Colonic mucosa (tissue), 4 donors: ENCODE data around the gene PDIA6. TPM values are rescaled to one million over a fixed set of nuclear protein-coding genes. Genes with fewer than 3 reads are reported as not detected.

Experiments
- DNase-seq: peaks from one replicate; pipeline ENCODE4 v3.0.0-alpha.2; 2020
- H3K27ac ChIP-seq: fragments of 200-600 bp; one replicate; pipeline ENCODE4 v1.8.0; 2021
- H3K27me3 ChIP-seq: fragments of 200-600 bp; one replicate; pipeline ENCODE4 v1.8.0; 2021
- H3K36me3 ChIP-seq: fragments of 200-600 bp; one replicate; pipeline ENCODE4 v1.8.0; 2021
- H3K4me1 ChIP-seq: fragments of 200-600 bp; one replicate; pipeline ENCODE4 v1.8.0; 2021; ENCODE audit warnings: mild to moderate bottlenecking
- H3K4me3 ChIP-seq: fragments of 200-600 bp; one replicate; pipeline ENCODE4 v1.8.0; 2021
- H3K9ac ChIP-seq, 2 donors: one replicate each; pipeline ENCODE4 v1.7.0; 2013; ENCODE audit warnings: control low read depth in 2 of 2, low read depth in 2 of 2, low read length in 2 of 2
- H3K9me3 ChIP-seq: fragments of 200-600 bp; one replicate; pipeline ENCODE4 v1.8.0; 2021
- intact Hi-C: fragments of 100-400 bp; cut with DNase I; formaldehyde crosslinking; loops from one replicate; pipeline ENCODE4 v1.14.1; 2022
- total RNA-seq, 2 donors: library from RNA; stranded (reverse); fragmentation: NEBNext Ultra II Directional in 1 of 2; extraction: Animal tissue kit (Norgen Biotek cat#: 25700) in 1 of 2; gene quantifications; one replicate each; pipeline ENCODE4 v1.2.1, GENCODE V29; 2021
- TF ChIP-seq, protein P1 (sequence below): fragments of 200-600 bp; IDR thresholded peaks from one replicate; pipeline ENCODE4 v1.8.0; 2022; ENCODE audit warnings: antibody characterized with exemption, mild to moderate bottlenecking
- donor health status: healthy.
- donor health status: DM: no; HTN: no; CAD: no.
- donor health status: DM: no; HTN: no; CAD: no.

The PDIA6 gene
- total RNA-seq, 2 donors from 2014 or later, result 180 to 347 TPM

DNA sequence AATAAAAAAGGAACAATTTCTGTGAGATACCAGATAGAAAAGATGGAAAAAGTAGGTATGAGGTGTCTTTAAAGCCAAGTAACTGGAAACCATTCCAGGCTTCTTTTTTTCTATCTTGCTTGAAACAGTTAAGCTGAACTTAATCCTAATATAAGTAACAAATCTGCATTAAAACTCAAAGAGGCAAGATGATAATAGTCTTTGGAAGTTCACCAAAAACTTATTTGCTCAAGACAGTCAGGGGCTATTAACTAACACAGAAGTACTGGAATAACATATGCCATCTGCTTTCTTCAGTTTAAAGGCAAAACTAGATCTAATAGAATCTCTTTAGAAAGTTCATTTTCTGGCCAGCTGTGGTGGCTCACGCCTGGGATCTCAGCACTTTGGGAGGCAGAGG is 18.8 kb downstream of the PDIA6 start:
- Histone ChIP-seq H3K36me3 (peaks cover 11% of the 10 kb centered on the region), H3K4me3 (no peak overlapping the region), H3K27me3 (no peaks in the 10 kb centered on the region), H3K9ac (no peak overlapping the region), H3K9me3 (no peaks in the 10 kb centered on the region), H3K27ac (no peak overlapping the region), H3K4me1 (no peaks in the 10 kb centered on the region)
- TF ChIP-seq, protein P1, sequence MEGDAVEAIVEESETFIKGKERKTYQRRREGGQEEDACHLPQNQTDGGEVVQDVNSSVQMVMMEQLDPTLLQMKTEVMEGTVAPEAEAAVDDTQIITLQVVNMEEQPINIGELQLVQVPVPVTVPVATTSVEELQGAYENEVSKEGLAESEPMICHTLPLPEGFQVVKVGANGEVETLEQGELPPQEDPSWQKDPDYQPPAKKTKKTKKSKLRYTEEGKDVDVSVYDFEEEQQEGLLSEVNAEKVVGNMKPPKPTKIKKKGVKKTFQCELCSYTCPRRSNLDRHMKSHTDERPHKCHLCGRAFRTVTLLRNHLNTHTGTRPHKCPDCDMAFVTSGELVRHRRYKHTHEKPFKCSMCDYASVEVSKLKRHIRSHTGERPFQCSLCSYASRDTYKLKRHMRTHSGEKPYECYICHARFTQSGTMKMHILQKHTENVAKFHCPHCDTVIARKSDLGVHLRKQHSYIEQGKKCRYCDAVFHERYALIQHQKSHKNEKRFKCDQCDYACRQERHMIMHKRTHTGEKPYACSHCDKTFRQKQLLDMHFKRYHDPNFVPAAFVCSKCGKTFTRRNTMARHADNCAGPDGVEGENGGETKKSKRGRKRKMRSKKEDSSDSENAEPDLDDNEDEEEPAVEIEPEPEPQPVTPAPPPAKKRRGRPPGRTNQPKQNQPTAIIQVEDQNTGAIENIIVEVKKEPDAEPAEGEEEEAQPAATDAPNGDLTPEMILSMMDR, result no peak
- DNase-seq, result no peak
- intact Hi-C loops, result no loop called here

GRCh38 chr2:10792660-10793400 is 19.8 kb downstream of the PDIA6 start:
- Histone ChIP-seq H3K9me3 (no peaks in the 10 kb centered on the region), H3K27me3 (no peaks in the 10 kb centered on the region), H3K4me3 (no peak overlapping the region), H3K9ac (no peak overlapping the region), H3K4me1 (no peaks in the 10 kb centered on the region), H3K27ac (no peak overlapping the region), H3K36me3 (peaks cover 11% of the 10 kb centered on the region)
- TF ChIP-seq, protein P1, result no peak
- intact Hi-C loops, result no loop called here
- DNase-seq, result no peak

- Histone ChIP-seq H3K4me3 (no peak overlapping the region), H3K4me1 (no peaks in the 10 kb centered on the region), H3K36me3 (peaks cover 15% of the 10 kb centered on the region), H3K27me3 (no peaks in the 10 kb centered on the region), H3K9me3 (no peaks in the 10 kb centered on the region), H3K27ac (no peak overlapping the region), H3K9ac (no peak overlapping the region)
- intact Hi-C loops, result no loop called here
- DNase-seq, result no peak
- TF ChIP-seq, protein P1, result no peak
Observed at GRCh38 chr2:10792001-10792634, 20.5 kb downstream of the PDIA6 start.

- Histone ChIP-seq H3K4me3 (no peak overlapping the region), H3K27ac (no peak overlapping the region), H3K9me3 (no peaks in the 10 kb centered on the region), H3K27me3 (no peaks in the 10 kb centered on the region), H3K9ac (peak overlapping the region in 1 of 2 donors; percentile 3), H3K4me1 (no peaks in the 10 kb centered on the region), H3K36me3 (peaks cover 18% of the 10 kb centered on the region)
- TF ChIP-seq, protein P1, result no peak
- no peak for DNase-seq
- intact Hi-C loops, result no loop called here
Observed at GRCh38 chr2:10790228-10790973, 22.2 kb downstream of the PDIA6 start.

- Histone ChIP-seq H3K4me1 (no peaks in the 10 kb centered on the region), H3K27me3 (no peaks in the 10 kb centered on the region), H3K36me3 (peaks cover 18% of the 10 kb centered on the region), H3K27ac (no peak overlapping the region), H3K4me3 (no peak overlapping the region), H3K9ac (no peak overlapping the region), H3K9me3 (no peaks in the 10 kb centered on the region)
- DNase-seq, result peak; percentile 40
- intact Hi-C loops, result no loop called here
- TF ChIP-seq, protein P1, result no peak
Observed at GRCh38 chr2:10788855-10789254, 23.7 kb downstream of the PDIA6 start.
